IgD-negative memory B cell (primary cell): ENCODE results near the gene LRFN3. TPM values are rescaled to one million over a fixed set of nuclear protein-coding genes. Genes with fewer than 3 reads are reported as not detected.

ENCODE experiments used
- H3K27ac Mint-ChIP-seq, 3 donors: one replicate each; pipeline ENCODE4 v1.8.0; 2020 to 2022; ENCODE audit warnings: mild to moderate bottlenecking in 3 of 3, mixed read lengths in 3 of 3, moderate library complexity in 1 of 3
- H3K27me3 Mint-ChIP-seq: one replicate; pipeline ENCODE4 v1.8.0; 2021; ENCODE audit warnings: mixed read lengths
- H3K36me3 Mint-ChIP-seq: one replicate; pipeline ENCODE4 v1.8.0; 2020; ENCODE audit warnings: mild to moderate bottlenecking, mixed read lengths
- H3K4me1 Mint-ChIP-seq, 3 donors: one replicate each; pipeline ENCODE4 v1.8.0; 2020 to 2022; ENCODE audit warnings: mixed read lengths in 3 of 3, mild to moderate bottlenecking in 1 of 3
- H3K4me3 Mint-ChIP-seq, 4 donors: one replicate each; pipeline ENCODE4 v1.8.0; 2020 to 2022; ENCODE audit warnings: mild to moderate bottlenecking in 4 of 4, mixed read lengths in 4 of 4, moderate library complexity in 3 of 4
- H3K9me3 Mint-ChIP-seq, 3 donors: one replicate each; pipeline ENCODE4 v1.8.0; 2020 to 2021; ENCODE audit warnings: mixed read lengths in 3 of 3, mild to moderate bottlenecking in 1 of 3
- polyA plus RNA-seq: library from polyadenylated mRNA; unstranded; fragments of 300-500 nt; fragmentation: Illumina TruSeq; gene quantifications from one replicate; pipeline ENCODE4 v1.2.3, GENCODE V29; 2021

Gene LRFN3
- polyA plus RNA-seq, 1 donor from 2014 or later = 0.15 TPM

- Mint-ChIP-seq H3K27me3 (peaks cover 3% of the 10 kb centered on the region), H3K9me3 (no peaks in the 10 kb centered on the region), H3K27ac (no peak overlapping the region), H3K4me1 (peaks cover 4 to 6% (median 5%) of the 10 kb centered on the region in 3 donors), H3K4me3 (peak overlapping the region in 1 of 4 donors; percentile 47), H3K36me3 (peaks cover 2% of the 10 kb centered on the region)
These were observed 54.0 kb downstream of the LRFN3 start for GRCh38 chr19:35990156-35990555.

- Mint-ChIP-seq H3K4me3 (peak overlapping the region in 1 of 4 donors; percentile 95), H3K4me1 (peaks cover 8 to 10% (median 9%) of the 10 kb centered on the region in 3 donors), H3K27ac (peak overlapping the region in 1 of 3 donors; percentile 57), H3K36me3 (peaks cover 2% of the 10 kb centered on the region), H3K9me3 (no peaks in the 10 kb centered on the region), H3K27me3 (no peaks in the 10 kb centered on the region)
These were observed 54.9 kb downstream of the LRFN3 start for GRCh38 chr19:35990771-35991730.

- Mint-ChIP-seq H3K4me1 (peaks cover 10 to 16% (median 15%) of the 10 kb centered on the region in 3 donors), H3K36me3 (peaks cover 2% of the 10 kb centered on the region), H3K27me3 (no peaks in the 10 kb centered on the region), H3K9me3 (no peaks in the 10 kb centered on the region), H3K27ac (peak overlapping the region in 1 of 3 donors; percentile 78), H3K4me3 (peak overlapping the region in 2 of 4 donors; percentile 41 to 95)
These were observed 55.7 kb downstream of the LRFN3 start for GRCh38 chr19:35991731-35992450.

- peaks cover 10 to 21% (median 18%) of the 10 kb centered on the region in 3 donors for H3K4me1 Mint-ChIP-seq
- H3K27me3 Mint-ChIP-seq = no peaks in the 10 kb centered on the region
- peaks cover 2% of the 10 kb centered on the region for H3K36me3 Mint-ChIP-seq
- H3K9me3 Mint-ChIP-seq = no peaks in the 10 kb centered on the region
- peak overlapping the region in 2 of 4 donors; percentile 21 to 95 for H3K4me3 Mint-ChIP-seq
- H3K27ac Mint-ChIP-seq = no peak overlapping the region
These were observed 57.0 kb downstream of the LRFN3 start for GRCh38 chr19:35992907-35993765.

- H3K36me3 Mint-ChIP-seq = peaks cover 2% of the 10 kb centered on the region
- H3K4me3 Mint-ChIP-seq = peak overlapping the region; percentile 82 to 95 (median 90)
- peaks cover 10 to 21% (median 18%) of the 10 kb centered on the region in 3 donors for H3K4me1 Mint-ChIP-seq
These were observed 57.9 kb downstream of the LRFN3 start for GRCh38 chr19:35993923-35994598.

More at GRCh38 chr19:35993923-35994598, 57.9 kb downstream of the LRFN3 start:
- H3K27me3 Mint-ChIP-seq = no peaks in the 10 kb centered on the region
- H3K27ac Mint-ChIP-seq = peak overlapping the region in 2 of 3 donors; percentile 62 to 96
- H3K9me3 Mint-ChIP-seq = no peaks in the 10 kb centered on the region

Other genes with a start within 250 kb of the LRFN3 start
- gene ZBTB32, start 231.8 kb upstream of the LRFN3 start, polyA plus RNA-seq = 31.6 TPM
- 2.7 TPM for gene KMT2B, start 218.4 kb upstream of the LRFN3 start, polyA plus RNA-seq
- 140 TPM for gene IGFLR1, start 193.9 kb upstream of the LRFN3 start, polyA plus RNA-seq
- 74.8 TPM for gene U2AF1L4, start 191.0 kb upstream of the LRFN3 start, polyA plus RNA-seq
- 85.0 TPM for gene PSENEN, start 190.7 kb upstream of the LRFN3 start, polyA plus RNA-seq
- gene LIN37, start 187.8 kb upstream of the LRFN3 start, polyA plus RNA-seq = 8.2 TPM
- gene HSPB6, start 179.3 kb upstream of the LRFN3 start, polyA plus RNA-seq = not detected
- gene PROSER3, start 178.2 kb upstream of the LRFN3 start, polyA plus RNA-seq = 7.3 TPM
- gene ARHGAP33, start 160.8 kb upstream of the LRFN3 start, polyA plus RNA-seq = not detected
- gene PRODH2, start 123.5 kb upstream of the LRFN3 start, polyA plus RNA-seq = not detected
- not detected for gene NPHS1, start 83.9 kb upstream of the LRFN3 start, polyA plus RNA-seq
- not detected for gene KIRREL2, start 79.5 kb upstream of the LRFN3 start, polyA plus RNA-seq
- not detected for gene APLP1, start 67.8 kb upstream of the LRFN3 start, polyA plus RNA-seq
- gene NFKBID, start 35.8 kb upstream of the LRFN3 start, polyA plus RNA-seq = 28.6 TPM
- 118 TPM for gene HCST, start 33.8 kb upstream of the LRFN3 start, polyA plus RNA-seq
- 13.7 TPM for gene TYROBP, start 28.1 kb upstream of the LRFN3 start, polyA plus RNA-seq
- gene SDHAF1, start 58.8 kb downstream of the LRFN3 start, polyA plus RNA-seq = 53.7 TPM
- gene SYNE4, start 72.4 kb downstream of the LRFN3 start, polyA plus RNA-seq = not detected
- gene ALKBH6, start 77.8 kb downstream of the LRFN3 start, polyA plus RNA-seq = 15.7 TPM
- 0.23 TPM for gene CLIP3, start 96.5 kb downstream of the LRFN3 start, polyA plus RNA-seq
- gene THAP8, start 117.9 kb downstream of the LRFN3 start, polyA plus RNA-seq = 5.6 TPM
- gene WDR62, start 118.5 kb downstream of the LRFN3 start, polyA plus RNA-seq = 0.81 TPM
- gene OVOL3, start 174.8 kb downstream of the LRFN3 start, polyA plus RNA-seq = not detected
- gene POLR2I, start 178.5 kb downstream of the LRFN3 start, polyA plus RNA-seq = 144 TPM
- gene TBCB, start 179.1 kb downstream of the LRFN3 start, polyA plus RNA-seq = 269 TPM
- 139 TPM for gene CAPNS1, start 203.7 kb downstream of the LRFN3 start, polyA plus RNA-seq
- not detected for gene COX7A1, start 216.1 kb downstream of the LRFN3 start, polyA plus RNA-seq